Tibial nerve (tissue), 4 donors: ENCODE measurements around the gene LRRIQ3.

Experiments used
- EP300 ChIP-seq, 2 donors: sonication (generic); formaldehyde crosslinking; IDR thresholded peaks; one replicate each; pipeline ENCODE4 v1.6.1; 2017; ENCODE audit warnings: antibody characterized with exemption in 2 of 2, mild to moderate bottlenecking in 1 of 2
- TF ChIP-seq, protein P1 (sequence below), 5 experiments: fragments of 200-600 bp in 3 of 5; fragments of 450-650 bp in 2 of 5; sonication (generic) in 3 of 5; IDR thresholded peaks; one replicate each; pipeline ENCODE4 v1.5.1; 2016 to 2019; ENCODE audit warnings: antibody characterized with exemption in 5 of 5, mild to moderate bottlenecking in 3 of 5, moderate library complexity in 2 of 5

- TF ChIP-seq, protein P1, sequence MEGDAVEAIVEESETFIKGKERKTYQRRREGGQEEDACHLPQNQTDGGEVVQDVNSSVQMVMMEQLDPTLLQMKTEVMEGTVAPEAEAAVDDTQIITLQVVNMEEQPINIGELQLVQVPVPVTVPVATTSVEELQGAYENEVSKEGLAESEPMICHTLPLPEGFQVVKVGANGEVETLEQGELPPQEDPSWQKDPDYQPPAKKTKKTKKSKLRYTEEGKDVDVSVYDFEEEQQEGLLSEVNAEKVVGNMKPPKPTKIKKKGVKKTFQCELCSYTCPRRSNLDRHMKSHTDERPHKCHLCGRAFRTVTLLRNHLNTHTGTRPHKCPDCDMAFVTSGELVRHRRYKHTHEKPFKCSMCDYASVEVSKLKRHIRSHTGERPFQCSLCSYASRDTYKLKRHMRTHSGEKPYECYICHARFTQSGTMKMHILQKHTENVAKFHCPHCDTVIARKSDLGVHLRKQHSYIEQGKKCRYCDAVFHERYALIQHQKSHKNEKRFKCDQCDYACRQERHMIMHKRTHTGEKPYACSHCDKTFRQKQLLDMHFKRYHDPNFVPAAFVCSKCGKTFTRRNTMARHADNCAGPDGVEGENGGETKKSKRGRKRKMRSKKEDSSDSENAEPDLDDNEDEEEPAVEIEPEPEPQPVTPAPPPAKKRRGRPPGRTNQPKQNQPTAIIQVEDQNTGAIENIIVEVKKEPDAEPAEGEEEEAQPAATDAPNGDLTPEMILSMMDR (IDR thresholded peaks at IDR 0.05): no peak
- TF ChIP-seq EP300 (IDR thresholded peaks at IDR 0.05): no peak
These were observed 35.6 kb downstream of the LRRIQ3 start for GRCh38 chr1:74162333-74162732.
